Stromal cell of bone marrow (primary cell): ENCODE measurements around the gene FKBP8.
"Not testable (repeated sequence)": the region's sequence is repeated elsewhere in the genome, so short reads cannot be mapped to it uniquely, and the experiment has no call there.

Source experiments
- DNase-seq: peaks from one replicate; pipeline ENCODE4 v3.0.0-alpha.2; 2012; ENCODE audit warnings: low read depth

FKBP8 gene

DNA sequence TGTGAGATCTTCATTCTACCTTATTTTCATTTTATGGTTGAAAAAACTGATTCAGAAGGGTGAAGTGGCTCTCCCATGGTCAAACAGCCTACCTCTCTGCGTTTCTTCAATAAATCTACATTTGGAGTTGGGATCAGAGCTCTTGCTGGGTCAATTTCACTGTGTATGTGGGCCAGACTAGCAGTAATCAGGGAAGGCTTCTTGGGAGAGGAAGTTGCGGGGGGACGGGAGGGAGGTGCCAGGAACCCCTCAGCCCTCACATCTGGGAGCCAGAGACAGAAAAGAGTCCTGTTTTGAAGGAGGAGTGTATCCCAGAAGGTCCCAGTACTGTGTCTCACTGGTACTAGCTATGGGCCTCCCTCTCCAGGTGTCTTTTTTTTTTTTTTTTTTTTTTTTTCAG lies 15.2 kb upstream of the FKBP8 start:
- DNase-seq: no peak

DNA sequence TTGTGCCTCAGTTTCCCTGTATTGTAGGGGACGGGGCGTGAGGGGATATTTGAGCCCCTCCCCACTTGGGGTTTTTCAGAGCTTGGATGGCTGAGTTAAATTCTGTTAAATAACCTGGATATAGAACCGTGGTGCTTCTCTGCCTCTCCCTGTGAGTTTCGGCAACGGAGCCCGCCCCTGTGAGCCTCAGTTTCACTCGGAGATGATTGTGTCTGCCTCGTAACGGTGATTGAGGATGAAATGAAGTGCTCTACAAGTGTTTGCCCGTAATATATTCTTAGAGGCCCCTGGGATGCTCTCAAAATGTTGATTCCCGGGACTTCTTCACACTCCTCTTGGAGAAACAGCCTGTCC lies 14.8 kb upstream of the FKBP8 start:
- DNase-seq: no peak

DNA sequence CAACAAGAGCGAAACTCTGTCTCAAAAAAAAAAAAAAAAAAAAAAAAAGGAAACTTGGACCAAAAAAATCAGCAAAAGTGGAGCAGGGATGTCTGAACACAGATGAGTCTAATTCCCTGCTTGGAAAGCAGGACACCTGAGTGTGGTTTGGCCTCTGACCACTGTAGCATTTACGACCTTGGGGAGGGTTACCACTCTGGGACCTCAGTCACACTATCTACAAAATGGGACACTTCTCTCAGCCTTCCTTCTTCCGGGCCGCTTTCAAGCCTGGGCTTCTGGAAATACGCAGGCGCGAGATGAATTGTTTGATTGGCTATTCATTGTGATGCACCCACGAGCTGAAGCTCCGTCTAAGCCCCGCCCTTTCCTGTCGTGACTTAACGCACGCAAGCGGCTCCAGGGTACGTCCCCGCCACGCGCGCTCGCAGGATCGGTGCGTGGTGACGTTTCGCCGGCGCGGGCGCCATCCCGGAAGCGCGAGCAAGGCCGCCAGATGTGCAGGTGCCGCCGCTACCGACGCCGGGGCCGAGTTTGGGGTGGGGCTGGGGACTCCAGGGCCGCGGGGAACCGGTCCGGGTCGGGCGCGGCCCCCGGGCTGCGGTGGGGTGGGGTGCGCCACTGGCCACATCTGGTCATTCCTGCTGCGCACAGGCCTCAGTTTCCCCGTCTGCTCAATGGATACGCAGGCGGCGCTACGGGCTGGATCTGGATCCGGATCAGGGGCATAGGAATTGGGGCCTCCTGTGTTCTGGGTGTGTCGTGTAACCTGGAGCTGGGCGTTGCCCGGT lies 14.2 kb upstream of the FKBP8 start, which contains the start of gene KXD1:
Gene KXD1 (plus strand): TSS at position 460 of the 791 bp plus-strand sequence. CDS start 4,187 bp downstream, outside the sequence.
- DNase-seq: peak; percentile 99

DNA sequence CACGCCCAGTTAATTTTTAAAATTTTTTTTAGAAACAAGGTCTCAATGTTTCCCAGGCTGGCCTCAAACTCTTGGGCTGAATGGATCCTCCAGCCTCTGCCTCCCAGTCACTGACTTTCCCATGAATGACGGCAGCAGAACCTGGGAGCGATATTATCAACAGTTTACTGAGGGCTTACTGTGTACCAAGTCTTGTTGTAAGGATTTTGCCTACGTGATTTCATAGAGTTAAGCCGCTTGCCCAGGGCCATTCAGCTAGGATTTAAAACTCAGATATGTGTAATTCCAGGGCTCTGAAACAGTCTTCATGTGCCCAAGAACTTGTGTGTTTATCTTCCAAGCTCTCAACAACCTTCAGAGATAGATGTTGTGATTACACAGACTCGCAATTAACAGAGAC lies 8.3 kb upstream of the FKBP8 start:
- DNase-seq: no peak

DNA sequence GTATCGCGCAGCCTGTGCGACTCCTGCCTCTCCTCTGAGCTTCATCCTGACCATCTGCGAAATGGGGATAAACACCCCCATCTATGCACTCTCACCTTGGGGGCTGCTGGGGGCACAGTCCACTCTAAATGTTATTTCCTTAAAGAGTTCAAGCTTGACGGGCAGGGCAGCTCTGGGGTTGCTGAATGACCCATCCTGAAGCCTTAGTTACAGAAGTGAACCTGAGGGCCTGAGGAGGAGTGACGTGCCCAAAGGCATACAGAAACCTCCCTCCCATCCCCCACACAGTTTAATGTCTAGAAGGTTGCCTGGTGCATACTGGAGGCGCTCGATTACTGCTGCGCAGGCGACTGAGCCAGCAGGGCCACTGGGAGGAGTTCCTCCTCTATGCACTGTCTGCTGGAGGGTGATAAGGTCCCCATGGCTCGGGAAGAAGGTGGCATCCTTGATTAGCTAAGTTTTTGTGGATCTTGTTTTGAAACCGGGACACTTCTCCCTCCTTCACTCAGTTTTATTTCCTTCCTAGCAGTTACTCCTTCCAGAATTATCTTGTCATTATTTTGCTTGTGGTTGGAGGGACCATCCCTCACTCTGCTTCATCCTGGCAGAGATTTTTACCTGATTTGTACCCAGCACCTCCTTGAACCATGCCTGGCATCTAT lies 572 bp upstream of the FKBP8 start:
- peak; percentile 52 for DNase-seq

DNA sequence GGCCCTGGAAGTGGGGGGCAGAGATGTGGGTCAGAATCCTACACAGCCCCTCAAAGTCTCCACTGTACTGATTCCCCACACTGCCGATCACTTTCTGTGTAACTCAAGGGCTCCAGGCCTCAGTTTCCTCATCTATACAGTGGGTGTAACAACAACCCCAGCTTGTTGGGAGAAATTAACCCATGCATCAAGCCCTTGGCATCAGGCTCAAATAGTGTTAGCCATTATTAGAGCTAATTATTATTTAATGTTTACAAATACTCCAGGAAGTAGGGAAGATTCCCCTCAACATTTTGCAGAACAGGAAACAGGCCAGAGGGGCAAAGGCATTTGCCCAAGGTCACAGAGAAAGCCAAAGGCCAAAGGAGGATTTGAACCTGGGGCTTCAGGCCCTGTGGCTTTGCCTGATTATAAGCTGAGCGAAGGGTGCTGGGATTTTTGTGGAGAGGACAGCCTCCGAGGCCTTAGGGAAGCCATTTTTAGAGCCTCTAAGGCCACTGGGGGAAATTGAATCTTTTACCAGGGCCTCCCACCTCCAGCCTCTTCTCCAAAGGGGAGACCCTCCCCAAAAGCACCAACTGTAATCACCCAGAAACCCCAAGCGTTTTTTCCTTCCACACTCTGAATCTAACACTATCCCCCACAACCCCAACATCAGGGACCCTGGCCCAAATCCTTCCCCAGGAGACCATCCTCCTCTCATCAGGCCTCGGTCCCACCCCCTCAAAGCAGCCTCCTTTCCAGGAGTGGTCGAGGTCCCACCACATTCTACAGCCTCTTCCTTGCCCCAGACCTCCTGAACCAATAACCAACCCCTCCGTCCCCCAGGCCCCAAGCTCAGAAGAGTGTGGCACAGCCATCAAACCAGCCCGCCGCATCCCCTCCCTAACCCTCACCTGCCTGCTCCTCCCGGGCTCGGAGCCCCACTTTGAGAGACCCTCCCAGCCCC lies 1.1 kb downstream of the FKBP8 start:
- no peak for DNase-seq

DNA sequence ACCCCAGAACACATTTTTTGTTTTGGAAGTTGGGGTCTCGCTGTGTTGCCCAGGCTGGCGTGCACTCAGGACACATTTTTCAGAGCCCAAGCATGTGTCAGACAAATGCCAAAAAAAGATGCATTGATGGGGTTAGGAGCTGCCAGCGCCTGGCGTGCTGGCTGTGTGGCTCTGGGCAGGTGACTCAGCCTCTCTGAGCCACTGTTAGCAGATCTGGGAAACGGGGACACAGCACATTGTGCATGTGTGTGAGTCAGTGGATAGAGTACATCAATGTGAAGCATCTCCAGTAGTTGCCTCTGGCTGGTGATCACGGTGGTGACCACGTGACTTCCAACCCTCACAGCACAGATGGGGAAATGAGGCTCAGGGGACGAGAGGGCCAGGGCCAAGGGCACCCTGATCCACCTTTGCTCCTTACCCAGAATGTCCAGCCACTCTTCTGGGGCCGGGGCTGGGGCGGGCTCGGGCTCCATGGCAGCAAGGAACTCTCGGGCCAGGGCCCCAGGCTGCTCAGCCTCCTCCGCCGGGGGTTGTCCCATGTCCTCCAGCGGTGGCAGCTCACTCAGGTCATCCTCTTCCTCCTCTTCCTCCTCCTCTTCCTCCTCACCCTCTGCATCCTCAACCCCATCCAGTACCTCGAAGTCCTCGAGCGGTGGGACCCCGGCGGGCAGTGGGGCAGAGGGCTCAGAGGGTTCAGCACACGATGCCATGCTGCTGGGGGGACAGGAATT lies 1.9 kb downstream of the FKBP8 start:
- DNase-seq: no peak

DNA sequence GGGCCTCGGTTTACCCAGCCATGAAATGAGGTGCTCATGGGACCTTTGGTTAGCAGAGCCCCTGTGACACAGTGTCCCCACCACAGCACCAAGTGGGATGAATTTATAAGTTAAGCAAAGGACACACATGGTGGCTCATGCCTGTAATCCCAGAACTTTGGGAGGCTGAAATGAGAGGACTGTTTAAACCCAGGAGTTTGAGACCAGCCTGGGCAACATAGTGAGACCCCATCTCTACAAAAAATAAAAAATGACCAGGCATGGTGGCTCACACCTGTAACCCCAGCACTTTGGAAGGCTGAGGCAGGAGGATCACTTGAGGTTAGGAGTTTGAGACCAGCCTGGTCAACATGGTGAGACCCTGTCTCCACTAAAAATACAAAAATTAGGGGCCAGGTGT lies 3.2 kb downstream of the FKBP8 start:
- not testable (repeated sequence) for DNase-seq

DNA sequence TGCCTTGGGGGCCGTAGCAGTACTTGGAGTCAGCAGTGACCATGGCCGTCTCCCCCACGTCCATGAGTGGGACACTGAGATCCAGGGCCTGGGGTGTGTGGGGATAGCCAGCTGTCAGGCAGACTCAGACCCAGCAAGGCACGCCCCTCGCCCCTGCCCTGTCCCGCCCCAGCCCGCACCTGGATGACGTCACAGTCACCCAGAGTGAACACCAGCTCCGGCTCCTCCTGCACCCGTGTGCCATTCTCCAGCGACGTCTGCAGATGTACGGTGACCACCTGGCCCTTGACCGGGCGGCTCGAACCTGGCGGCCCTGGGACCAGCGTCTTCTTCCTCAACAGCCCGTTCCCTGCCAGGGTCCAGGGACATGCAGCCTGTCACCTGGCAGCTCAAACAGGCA lies 4.0 kb downstream of the FKBP8 start:
- no peak for DNase-seq

DNA sequence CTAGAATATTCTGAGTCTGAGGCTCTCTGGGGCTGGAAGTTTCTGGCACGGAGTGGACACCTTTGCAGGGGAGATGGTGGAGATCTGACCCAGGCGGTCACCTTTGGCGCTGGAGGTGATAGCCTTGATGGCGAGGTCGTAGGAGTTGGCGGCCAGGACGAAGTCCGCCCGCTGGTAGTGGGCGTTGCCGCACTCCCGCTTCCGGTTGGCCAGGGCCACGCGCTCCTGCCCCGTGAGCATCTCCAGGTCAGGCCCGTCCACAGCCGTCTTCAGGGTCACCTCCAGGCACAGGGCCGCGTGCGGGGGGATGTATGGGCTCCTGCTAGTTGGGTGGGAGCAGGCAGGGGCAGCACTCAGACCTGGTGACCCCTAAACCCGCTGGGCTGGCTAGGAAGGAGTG lies 5.3 kb downstream of the FKBP8 start:
- no peak for DNase-seq

DNA sequence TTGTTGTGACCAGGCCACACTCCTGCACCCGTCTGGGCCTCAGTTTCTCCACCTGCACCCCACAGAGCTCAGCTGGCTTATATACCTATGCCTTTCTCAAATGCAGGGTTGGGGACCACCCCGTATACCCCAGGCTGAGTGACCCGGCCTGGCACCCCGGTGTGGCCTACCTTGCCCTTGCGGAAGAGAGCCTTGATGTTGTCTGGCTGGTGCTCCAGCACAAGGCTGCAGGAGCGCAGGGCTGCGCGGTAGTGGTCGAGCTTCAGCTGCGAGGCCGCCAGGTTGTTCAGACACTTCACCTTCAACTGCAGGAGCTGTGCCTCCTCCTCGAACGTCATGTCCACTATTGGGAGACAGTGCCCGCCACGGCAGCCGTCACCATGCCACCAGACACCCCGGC lies 5.9 kb downstream of the FKBP8 start:
- no peak for DNase-seq

DNA sequence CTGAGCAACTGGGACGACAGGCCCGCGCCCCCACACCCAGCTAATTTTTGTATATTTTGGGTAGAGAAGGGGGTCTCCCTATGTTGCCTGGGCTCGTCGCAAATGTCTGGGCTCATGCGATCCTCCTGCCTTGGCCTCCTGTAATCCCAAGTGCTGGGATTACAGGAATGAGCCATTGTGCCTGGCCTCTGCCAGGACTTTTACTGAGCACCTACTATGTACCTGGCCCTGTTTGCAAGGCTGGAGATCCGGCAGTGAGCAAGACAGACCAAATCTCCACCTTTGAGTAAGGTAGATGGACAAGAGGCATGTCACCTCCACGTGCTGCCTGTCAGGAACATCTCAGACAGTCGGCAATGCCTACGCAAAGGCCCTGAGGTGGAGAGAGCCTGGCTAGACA lies 6.9 kb downstream of the FKBP8 start:
- DNase-seq: no peak

DNA sequence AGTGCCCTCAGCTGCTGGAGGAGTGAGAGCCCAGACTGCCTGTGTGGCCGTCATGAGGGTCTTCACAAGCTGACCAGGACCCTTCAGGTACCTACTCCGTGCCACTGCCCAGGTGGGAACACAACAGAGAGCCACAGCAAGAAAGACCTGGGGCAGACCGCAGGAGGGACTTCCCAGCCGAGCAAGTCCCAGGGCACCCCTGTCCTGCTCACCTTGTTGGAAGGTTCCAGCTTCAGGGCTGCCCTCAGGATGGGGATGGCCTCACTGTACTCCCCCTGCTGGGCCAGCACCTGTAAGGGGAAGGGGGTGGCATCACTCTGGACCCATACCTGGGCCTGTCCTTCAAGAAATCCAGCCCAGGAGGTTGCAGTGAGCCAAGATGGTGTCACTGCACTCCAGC lies 10.3 kb downstream of the FKBP8 start:
- no peak for DNase-seq

DNA sequence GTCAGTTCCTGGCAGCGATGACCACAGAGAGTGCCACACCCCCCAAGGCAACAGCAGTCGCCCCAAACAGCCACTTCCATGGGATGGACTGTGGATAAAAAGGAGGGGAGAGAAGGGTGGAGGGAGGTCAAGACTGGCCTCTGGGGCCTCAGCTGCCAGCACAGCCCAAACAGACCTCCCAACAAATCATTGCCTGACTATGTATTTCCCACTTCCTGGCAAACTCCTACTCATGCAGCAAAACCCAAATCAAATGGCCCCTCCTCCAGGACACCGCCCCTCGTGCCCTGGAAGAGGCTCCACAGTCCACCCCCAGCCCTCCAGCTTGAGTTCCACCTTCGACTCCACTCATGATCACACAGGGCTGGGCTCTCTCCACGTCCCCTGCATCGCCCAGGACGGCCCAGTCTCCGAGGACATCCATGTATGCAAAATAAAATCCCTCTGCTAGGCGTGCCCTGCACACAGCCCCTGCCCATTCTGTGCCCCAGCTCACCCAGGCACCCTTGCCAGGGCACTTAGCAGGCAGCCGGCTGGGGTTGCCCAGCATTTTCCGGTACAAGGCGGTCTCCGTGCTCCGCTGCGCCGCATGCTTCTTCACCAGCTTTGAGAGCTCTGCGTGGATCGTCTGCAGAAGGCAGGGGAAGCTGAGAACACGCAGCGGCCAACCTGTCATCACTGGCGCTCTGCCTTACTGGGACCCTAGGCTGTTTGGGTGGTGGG lies 11.0 kb downstream of the FKBP8 start:
- no peak for DNase-seq

DNA sequence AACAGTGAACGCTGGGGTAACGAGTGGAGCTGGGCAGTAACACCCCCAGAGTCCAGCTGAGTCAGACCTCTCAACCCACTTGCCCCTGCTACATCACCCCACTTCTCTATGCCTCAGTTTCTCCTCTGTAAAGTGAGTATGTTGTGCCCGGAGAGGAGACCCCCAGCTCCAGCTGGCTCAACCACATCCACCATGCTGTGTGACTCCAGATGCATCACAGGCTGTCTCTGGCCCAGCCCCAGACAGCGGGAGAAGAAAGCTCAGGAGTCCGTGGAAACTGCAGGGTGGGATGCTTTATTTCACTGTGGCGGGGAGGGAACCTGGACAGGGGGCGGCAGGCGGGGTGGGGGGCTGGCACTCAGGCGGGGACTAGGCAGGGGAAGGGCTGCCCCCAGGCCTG lies 11.9 kb downstream of the FKBP8 start:
- DNase-seq: no peak

DNA sequence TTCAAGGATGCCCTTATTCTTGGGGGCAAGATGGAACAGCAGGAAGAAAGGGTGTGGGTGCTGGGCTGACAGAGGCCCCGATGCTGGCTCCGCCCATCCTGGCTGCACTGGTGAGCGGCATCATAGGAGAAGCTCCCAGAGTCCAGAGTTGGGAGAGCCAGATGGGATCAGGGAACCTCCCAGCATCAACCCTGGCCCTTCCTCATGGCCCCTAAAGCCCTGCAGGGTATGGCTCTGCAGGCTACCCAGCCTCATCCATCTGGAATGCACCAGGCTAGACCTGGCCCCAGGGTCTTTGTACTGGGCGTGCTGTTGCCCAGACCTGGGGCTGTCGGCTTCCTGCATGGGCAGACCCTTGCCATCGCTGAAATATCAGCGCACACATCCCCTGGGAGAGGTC lies 13.6 kb downstream of the FKBP8 start:
- DNase-seq: no peak

DNA sequence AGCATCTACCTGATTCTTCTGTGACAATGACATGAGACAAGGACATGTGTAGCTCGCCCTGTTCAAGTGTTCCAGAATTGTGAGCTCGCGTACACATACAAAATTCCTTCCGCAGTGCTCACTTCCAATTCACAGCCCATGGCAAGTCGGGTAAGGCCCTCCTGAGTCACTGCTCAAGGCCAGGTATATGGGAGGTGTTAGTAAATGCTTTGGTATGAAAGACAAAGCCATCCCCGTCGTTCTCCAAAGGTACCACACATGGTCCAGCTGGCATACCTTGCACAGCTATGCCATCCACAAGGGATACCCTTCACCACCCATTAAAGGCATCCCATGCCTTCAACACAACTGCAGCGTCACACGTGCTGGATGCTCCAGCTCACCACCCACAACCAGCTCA lies 17.1 kb downstream of the FKBP8 start:
- DNase-seq: no peak

DNA sequence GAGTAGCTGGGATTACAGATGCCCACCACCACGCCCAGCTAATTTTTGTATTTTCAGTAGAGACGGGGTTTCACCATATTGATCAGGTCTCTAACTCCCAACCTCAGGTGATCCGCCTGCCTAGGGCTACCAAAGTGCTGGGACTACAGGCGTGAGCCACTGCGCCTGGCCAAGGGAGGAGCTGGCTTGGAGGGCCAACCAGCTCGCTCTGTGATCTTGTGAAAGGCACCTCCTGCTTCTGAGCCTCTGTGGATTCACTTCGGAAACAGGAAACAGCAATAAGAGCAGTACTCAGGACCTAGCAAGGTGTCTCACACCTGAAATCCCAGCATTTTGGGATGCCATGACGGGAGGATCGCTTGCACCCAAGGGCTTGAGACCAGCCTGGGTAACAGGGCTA lies 19.5 kb downstream of the FKBP8 start:
- DNase-seq: no peak

DNA sequence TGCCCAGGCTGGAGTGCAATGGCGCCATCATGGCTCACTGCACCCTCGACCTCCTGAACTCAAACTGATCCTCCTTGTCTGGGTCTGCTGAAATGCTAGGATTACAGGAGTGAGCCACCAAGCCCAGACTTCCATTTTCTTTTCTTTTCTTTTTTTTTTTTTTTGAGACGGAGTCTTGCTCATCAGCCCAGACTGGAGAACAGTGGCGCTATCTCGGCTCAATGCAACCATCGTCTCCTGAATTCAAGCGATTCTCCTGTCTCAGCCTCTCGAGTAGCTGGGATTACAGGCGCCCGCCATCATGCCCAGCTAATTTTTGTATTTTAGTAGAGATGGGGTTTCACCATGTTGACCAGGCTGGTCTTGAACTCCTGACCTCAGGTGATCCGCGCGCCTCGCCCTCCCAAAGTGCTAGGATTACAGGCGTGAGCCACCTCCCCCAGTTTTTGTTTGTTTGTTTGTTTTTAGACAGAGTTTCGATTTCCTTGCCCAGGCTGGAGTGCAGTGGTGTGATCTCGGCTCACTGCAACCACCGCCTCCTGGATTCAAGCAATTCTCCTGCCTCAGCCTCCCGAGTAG lies 20.4 kb downstream of the FKBP8 start:
- not testable (repeated sequence) for DNase-seq

DNA sequence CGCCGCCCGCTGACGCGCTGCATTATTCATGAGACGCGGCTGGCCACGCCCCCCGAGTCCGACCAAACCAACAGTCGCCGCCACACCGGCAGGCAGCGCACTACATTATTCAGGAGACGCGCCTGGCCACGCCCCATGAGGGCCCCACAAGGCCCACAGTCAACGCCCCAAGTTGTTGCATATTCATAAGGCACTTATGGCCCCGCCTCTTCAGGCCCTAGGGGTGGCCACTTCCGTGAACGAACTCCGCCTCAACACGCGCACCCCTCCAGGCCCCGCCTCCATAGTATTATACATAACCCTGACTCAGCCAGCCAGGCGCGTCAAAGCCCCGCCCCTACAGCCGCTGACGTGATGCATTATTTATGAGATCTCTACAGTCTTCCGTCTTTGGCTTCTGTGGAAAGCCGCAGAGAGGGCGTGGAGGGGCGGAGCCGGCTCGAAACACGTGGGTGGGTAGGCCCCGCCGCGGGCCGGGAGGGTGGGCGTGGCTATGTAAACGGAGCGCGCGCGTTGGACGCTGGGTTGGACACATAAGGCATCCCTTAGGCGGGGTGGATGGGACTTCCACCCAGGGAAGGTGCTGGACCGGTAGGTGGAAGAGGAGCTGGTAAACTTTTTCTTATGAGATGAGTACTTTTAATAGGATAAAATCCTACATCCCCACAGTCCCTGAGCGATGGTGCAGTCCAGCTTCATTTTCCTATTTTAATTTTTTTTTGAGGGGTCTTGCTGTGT lies 21.1 kb downstream of the FKBP8 start:
- peak; percentile 100 for DNase-seq
